Measurements from ENCODE around the gene PDLIM1. TPM values are rescaled to one million over a fixed set of nuclear protein-coding genes. Genes with fewer than 3 reads are reported as not detected.

Gene PDLIM1
- polyA plus RNA-seq, 1 of the 3 experiments (the other 2 are of a cell fraction): 97.2 TPM

DNA sequence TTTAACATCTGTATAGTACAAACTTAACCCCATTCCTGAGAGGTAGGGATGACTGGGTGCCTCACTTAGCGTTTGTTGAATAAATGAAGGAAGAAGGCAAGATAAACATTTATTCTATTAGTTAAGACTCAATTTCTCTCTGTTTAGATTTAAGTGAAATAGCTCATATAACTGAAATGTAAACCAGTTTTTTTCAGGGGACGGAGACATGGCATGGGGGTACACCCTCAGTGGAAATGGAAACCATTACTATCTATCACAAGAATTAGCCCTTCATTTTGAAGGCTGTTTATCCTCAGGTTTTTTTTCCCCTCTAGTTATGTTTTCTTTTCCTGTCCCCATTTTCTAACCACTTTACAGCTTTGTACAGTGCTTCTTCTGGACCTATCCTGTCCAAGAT is 35.6 kb upstream of the PDLIM1 start:
- Histone ChIP-seq H3K79me2 (ENCODE audit: insufficient read depth) (no peaks in the 10 kb centered on the region), H3K27me3 (ENCODE audit: insufficient read depth) (no peaks in the 10 kb centered on the region), H3K36me3 (replicated peaks in 1 of 2; ENCODE audit: control insufficient read depth in 1 of 2, insufficient read depth in 2 of 2, low read length in 1 of 2) (no peaks in the 10 kb centered on the region), H3K9me2 (no peaks in the 10 kb centered on the region), H3K4me3 (ENCODE audit: low read depth in 2 of 2, low read length in 1 of 2) (no peak overlapping the region), H3K4me1 (ENCODE audit: control insufficient read depth in 1 of 2, insufficient read depth in 2 of 2, low read depth in 1 of 2, low read length in 1 of 2) (peaks cover 0 to 10% of the 10 kb centered on the region in 2 experiments; a peak in 2 of 4 replicates), H2AFZ (ENCODE audit: low read depth) (no peak overlapping the region), H3K4me2 (no peak overlapping the region), H3K27ac (ENCODE audit: low read depth in 2 of 2, low read length in 1 of 2) (no peak overlapping the region), H3K9ac (no peak overlapping the region), H3K9me3 (no peaks in the 10 kb centered on the region), H4K20me1 (ENCODE audit: insufficient read depth) (no peaks in the 10 kb centered on the region), H3F3A (replicated peaks; ENCODE audit: insufficient read depth) (no peaks in the 10 kb centered on the region)
- CTCF ChIA-PET: interaction anchor here (0.9 to 1.4 kb wide), 4 partner anchors 11 to 80 kb away, joined by 3 to 4 read pairs (median 3); no protein-coding TSS in a partner anchor
- TF ChIP-seq YY1 (IDR thresholded peaks at IDR 0.05; ENCODE audit: low read depth): no peak
- TF ChIP-seq SIN3A (IDR thresholded peaks at IDR 0.05; ENCODE audit: borderline replicate concordance, low read depth, low read length): no peak
- no peak for TF ChIP-seq EZH2phosphoT487 (IDR thresholded peaks at IDR 0.05; ENCODE audit: borderline replicate concordance, low read depth)
- no peak for TF ChIP-seq RCOR1 (IDR thresholded peaks at IDR 0.05; ENCODE audit: low read length)
- TF ChIP-seq MEF2A (IDR thresholded peaks at IDR 0.05; ENCODE audit: borderline replicate concordance, low read depth): no peak
- no peak for TF ChIP-seq EP300 (IDR thresholded peaks at IDR 0.05; ENCODE audit: borderline replicate concordance in 1 of 2, low read depth in 1 of 2, low read length in 1 of 2)
- TF ChIP-seq FOXM1 (IDR thresholded peaks at IDR 0.05; ENCODE audit: low read depth): no peak
- TF ChIP-seq RFX5 (IDR thresholded peaks at IDR 0.05; ENCODE audit: low read length): no peak
- TF ChIP-seq, protein P1, sequence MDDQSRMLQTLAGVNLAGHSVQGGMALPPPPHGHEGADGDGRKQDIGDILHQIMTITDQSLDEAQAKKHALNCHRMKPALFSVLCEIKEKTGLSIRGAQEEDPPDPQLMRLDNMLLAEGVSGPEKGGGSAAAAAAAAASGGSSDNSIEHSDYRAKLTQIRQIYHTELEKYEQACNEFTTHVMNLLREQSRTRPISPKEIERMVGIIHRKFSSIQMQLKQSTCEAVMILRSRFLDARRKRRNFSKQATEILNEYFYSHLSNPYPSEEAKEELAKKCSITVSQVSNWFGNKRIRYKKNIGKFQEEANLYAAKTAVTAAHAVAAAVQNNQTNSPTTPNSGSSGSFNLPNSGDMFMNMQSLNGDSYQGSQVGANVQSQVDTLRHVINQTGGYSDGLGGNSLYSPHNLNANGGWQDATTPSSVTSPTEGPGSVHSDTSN (IDR thresholded peaks at IDR 0.05): no peak
- TF ChIP-seq, protein P2, sequence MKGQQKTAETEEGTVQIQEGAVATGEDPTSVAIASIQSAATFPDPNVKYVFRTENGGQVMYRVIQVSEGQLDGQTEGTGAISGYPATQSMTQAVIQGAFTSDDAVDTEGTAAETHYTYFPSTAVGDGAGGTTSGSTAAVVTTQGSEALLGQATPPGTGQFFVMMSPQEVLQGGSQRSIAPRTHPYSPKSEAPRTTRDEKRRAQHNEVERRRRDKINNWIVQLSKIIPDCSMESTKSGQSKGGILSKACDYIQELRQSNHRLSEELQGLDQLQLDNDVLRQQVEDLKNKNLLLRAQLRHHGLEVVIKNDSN (IDR thresholded peaks at IDR 0.05; ENCODE audit: borderline replicate concordance, low read depth): no peak
- TF ChIP-seq, protein P3, sequence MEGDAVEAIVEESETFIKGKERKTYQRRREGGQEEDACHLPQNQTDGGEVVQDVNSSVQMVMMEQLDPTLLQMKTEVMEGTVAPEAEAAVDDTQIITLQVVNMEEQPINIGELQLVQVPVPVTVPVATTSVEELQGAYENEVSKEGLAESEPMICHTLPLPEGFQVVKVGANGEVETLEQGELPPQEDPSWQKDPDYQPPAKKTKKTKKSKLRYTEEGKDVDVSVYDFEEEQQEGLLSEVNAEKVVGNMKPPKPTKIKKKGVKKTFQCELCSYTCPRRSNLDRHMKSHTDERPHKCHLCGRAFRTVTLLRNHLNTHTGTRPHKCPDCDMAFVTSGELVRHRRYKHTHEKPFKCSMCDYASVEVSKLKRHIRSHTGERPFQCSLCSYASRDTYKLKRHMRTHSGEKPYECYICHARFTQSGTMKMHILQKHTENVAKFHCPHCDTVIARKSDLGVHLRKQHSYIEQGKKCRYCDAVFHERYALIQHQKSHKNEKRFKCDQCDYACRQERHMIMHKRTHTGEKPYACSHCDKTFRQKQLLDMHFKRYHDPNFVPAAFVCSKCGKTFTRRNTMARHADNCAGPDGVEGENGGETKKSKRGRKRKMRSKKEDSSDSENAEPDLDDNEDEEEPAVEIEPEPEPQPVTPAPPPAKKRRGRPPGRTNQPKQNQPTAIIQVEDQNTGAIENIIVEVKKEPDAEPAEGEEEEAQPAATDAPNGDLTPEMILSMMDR (IDR thresholded peaks at IDR 0.05): no peak
- TF ChIP-seq TCF12 (IDR thresholded peaks at IDR 0.05): no peak
- no peak for TF ChIP-seq POLR2AphosphoS5 (IDR thresholded peaks at IDR 0.05; ENCODE audit: low read depth, low read length)
- no peak for TF ChIP-seq NRF1 (IDR thresholded peaks at IDR 0.05; ENCODE audit: low read depth, low read length)
- TF ChIP-seq MXI1 (IDR thresholded peaks at IDR 0.05; ENCODE audit: low read depth, low read length): no peak
- TF ChIP-seq, protein P4, sequence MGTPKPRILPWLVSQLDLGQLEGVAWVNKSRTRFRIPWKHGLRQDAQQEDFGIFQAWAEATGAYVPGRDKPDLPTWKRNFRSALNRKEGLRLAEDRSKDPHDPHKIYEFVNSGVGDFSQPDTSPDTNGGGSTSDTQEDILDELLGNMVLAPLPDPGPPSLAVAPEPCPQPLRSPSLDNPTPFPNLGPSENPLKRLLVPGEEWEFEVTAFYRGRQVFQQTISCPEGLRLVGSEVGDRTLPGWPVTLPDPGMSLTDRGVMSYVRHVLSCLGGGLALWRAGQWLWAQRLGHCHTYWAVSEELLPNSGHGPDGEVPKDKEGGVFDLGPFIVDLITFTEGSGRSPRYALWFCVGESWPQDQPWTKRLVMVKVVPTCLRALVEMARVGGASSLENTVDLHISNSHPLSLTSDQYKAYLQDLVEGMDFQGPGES (IDR thresholded peaks at IDR 0.05; ENCODE audit: low read depth, low read length): no peak
- no peak for TF ChIP-seq TEAD4 (IDR thresholded peaks at IDR 0.05; ENCODE audit: borderline replicate concordance, insufficient read depth)
- TF ChIP-seq RXRA (IDR thresholded peaks at IDR 0.05; ENCODE audit: borderline replicate concordance, low read depth): no peak
- 89% methylated on average over 2 of the region's 2 CpGs for WGBS (ENCODE audit: low lambda C conversion rate)
- POLR2A ChIA-PET: no interaction called here
- no peak for DNase-seq

Measured in SK-N-SH (cell line).